Hematopoietic multipotent progenitor cell treated with erythropoietin and hydrocortisone succinate and interleukin-3 and kit ligand, for 15 days (in vitro differentiated cells): ENCODE results near the gene ADAM10.
"Not testable (repeated sequence)": the region's sequence is repeated elsewhere in the genome, so short reads cannot be mapped to it uniquely, and the experiment has no call there.

ENCODE experiments used
- DNase-seq: peaks from one replicate; pipeline ENCODE4 v3.0.0-alpha.2; 2015; ENCODE audit warnings: low spot score

Gene ADAM10, protein sequence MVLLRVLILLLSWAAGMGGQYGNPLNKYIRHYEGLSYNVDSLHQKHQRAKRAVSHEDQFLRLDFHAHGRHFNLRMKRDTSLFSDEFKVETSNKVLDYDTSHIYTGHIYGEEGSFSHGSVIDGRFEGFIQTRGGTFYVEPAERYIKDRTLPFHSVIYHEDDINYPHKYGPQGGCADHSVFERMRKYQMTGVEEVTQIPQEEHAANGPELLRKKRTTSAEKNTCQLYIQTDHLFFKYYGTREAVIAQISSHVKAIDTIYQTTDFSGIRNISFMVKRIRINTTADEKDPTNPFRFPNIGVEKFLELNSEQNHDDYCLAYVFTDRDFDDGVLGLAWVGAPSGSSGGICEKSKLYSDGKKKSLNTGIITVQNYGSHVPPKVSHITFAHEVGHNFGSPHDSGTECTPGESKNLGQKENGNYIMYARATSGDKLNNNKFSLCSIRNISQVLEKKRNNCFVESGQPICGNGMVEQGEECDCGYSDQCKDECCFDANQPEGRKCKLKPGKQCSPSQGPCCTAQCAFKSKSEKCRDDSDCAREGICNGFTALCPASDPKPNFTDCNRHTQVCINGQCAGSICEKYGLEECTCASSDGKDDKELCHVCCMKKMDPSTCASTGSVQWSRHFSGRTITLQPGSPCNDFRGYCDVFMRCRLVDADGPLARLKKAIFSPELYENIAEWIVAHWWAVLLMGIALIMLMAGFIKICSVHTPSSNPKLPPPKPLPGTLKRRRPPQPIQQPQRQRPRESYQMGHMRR

GRCh38 chr15:58749532-58750337 is at the start of gene ADAM10:
Gene ADAM10, minus strand, starts transcription at chr15:58749707. Its CDS starts 173 bp downstream, at chr15:58749534.
- peak; percentile 97 for DNase-seq

GRCh38 chr15:58797505-58797904 is 48.0 kb upstream of the ADAM10 start:
- DNase-seq: no peak

- no peak for DNase-seq
Measured at GRCh38 chr15:58795825-58796224, 46.3 kb upstream of the ADAM10 start.

- no peak for DNase-seq
Measured at GRCh38 chr15:58793862-58794261, 44.4 kb upstream of the ADAM10 start.

DNA sequence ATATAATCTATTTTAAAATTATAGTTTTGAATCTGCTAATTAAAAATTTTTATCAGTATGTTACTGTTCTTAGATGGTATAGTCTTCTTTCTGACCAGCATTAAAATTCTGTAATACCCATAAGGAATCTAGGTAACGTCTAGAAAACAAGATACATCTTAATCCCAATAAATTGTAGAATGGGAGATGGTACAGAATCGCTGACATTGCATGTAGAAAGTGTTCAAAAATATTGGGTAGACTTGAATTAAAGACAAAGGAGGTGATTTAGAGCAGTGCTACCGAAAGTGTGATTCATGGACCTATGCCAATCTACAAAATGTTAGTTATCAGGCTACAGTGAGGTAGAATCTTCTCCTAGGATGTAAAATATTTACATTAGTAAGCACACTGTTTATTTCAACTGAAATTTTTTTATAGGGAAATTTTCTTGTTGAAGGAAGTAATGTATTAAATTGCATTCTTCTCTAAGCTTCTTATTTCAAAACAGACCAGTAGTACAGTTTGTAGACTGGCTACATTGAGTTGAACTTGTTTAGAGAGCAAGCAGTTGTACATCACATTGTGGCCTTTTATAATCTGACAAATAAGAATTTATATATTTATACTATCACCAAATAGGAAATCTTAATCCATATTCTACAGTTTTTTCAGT is 38.7 kb upstream of the ADAM10 start:
- no peak for DNase-seq

- DNase-seq: no peak
Measured at GRCh38 chr15:58785355-58785754, 35.8 kb upstream of the ADAM10 start.

DNA sequence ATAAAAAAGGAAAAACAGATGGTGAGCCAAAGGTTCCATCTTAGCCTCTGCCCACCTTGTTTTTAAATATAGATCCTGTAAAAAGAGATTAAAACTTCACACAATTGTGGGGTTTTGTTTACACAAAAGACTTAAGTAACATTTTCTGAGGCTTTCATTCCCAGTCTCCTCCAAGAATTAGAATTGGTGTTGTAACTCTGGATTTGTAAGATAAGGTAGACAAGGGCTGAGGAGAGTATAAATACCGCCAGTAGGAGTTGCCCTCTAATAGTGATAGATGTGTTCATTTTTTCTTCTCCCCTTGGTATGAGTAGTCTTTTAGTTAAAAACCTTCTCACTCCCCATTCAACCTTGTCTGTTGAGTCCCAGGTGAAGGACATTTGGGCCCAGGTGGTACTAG is 30.0 kb upstream of the ADAM10 start:
- DNase-seq: no peak

DNA sequence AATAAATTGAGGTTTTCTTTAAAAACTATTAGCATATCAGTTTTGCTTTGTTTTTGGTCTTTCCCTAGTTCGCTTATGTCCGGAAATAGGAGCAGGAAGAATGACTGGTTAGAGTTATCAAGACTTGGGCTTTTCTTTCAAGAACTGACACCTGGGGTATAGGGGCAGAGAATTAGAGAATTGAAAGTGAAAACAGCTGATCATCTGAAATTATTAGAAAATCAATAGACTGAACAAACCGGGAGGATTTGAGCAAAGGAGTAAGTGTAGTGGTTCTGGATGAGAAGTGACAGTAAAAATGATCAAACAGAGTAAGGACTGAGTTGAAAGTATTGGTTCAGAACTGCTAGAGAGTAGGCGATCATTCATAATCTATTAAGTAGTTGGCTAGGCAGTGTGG is 27.6 kb upstream of the ADAM10 start:
- no peak for DNase-seq

DNA sequence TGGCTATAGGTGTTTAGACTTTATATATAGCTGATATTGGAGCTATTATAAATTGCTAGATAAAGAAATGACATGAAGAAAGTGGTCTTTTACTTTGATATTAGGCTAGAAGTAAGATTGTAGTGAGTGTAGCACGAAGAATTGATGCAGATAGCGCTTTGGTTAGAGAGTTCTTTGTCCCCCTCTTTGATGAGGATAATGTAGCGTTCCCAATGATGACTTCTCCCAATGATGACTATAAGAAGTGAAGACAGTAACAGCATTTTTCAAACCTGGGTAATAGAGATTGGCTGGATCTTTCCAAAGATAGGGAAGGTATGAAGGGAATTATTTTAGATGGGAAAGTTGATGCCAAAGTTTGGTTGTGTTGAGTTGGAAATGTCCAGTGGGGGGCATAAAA is 25.9 kb upstream of the ADAM10 start:
- no peak for DNase-seq

GRCh38 chr15:58773024-58773423 is 23.5 kb upstream of the ADAM10 start:
- no peak for DNase-seq

DNA sequence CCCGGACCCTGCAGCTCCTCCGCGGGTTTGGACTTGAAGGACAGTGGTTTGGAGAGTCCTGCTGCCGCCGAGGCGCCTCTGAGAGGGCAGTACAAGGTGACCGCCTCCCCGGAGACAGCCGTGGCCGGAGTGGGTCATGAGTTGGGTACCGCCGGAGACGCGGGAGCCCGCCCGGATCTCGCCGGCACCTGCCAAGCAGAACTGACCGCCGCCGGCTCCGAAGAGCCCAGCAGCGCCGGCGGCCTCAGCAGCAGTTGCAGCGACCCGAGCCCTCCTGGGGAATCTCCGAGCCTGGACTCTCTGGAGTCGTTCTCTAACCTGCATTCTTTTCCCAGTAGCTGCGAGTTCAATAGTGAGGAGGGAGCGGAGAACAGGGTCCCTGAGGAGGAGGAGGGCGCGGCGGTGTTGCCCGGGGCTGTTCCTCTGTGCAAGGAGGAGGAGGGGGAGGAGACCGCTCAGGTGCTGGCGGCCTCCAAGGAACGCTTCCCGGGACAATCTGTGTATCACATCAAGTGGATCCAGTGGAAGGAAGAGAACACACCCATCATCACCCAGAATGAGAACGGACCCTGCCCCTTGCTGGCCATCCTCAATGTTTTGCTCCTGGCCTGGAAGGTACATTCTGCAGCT is 22.2 kb upstream of the ADAM10 start:
- DNase-seq: no peak

DNA sequence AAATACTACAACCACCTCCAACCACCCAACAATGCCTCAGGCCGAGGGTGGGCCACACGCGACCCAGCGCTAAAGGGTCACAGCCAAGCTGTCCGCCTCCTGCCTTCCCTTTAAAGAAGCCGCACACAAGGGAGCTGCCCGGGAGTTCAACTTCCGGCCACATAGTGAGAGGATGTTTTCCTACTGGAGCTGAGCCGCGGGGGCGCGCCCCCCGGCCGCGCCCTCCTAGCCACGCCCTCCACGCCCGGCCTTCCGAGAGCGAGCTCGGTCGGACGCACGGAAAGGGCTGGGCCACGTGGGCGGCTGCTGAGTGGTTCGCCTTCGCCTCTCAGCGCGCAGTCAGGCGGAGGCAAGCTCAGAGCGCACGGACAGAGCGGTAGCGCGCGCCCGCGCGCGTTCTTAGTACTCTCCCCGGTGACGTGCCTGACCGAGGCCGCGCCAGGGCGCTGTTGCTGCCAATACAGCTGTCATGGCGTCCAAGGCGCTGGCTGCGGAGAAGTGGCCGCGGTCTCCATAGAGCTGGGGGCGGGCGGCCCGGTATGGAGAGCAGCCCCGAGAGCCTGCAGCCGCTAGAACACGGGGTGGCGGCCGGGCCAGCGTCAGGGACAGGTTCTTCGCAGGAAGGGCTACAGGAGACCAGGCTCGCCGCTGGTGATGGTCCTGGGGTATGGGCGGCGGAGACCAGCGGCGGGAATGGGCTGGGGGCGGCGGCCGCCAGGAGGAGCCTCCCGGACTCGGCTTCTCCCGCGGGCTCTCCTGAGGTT is 21.5 kb upstream of the ADAM10 start, which contains the start of gene MINDY2:
TSS of gene MINDY2 (plus strand) at position 446 of the 764 bp plus-strand sequence. CDS start at position 540, 94 bp downstream.
- peak; percentile 96 for DNase-seq

DNA sequence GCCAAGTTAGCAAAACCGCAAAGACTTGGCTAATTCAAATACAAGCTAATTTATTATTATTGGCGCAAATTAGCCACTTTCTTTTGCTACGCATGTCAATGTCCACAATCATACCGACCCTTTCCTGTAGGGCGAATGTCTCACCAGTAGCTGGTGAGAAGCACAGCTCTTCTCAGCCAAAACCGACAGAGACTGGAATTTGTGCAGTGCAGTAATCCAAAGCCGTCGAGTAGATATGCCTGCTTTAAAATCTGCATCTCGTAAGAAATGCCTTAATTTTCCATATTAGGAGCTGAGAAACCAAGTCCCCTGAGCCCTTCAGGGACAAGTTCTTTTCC is 21.0 kb upstream of the ADAM10 start:
- DNase-seq: peak; percentile 46

DNA sequence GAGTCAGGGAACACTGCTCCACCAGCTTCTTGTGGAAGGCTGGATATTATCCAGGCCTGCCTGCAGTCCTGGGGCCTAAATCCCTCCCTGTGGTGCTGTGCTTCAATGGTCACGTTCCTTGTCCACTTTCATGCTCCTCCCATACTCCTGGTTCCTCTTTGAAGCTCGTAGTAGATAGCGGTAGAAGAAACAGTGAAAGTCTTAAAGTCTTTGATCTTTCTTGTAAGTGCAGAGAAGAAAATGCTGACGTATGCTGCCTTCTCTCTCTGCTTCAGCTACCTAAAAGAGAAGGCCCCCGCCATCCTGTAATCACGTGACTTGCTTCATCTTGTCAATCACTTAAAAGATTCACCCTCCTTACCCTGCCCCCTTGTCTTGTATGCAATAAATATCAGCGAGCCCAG is 19.1 kb upstream of the ADAM10 start:
- not testable (repeated sequence) for DNase-seq

DNA sequence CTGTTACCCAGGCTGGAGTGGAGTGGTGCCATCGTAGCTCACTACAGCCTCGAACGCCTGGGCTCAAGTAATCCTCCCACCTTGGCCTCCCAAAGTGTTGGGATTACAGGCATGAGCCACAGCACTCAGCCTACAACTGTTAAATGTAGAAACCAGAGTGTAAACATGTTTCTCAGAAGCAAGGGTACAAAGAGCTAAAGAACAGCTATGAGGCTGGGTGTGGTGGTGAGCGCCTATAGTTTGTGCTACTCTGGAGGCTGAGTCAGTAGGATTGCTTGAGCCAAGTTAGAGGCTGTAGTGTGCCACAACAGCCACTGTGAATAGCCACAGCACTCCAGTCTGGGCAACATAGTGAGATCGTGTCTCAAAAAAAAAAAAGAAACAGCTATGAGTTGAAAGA is 16.8 kb upstream of the ADAM10 start:
- DNase-seq: no peak

GRCh38 chr15:58764468-58764867 is 15.0 kb upstream of the ADAM10 start:
- no peak for DNase-seq

DNA sequence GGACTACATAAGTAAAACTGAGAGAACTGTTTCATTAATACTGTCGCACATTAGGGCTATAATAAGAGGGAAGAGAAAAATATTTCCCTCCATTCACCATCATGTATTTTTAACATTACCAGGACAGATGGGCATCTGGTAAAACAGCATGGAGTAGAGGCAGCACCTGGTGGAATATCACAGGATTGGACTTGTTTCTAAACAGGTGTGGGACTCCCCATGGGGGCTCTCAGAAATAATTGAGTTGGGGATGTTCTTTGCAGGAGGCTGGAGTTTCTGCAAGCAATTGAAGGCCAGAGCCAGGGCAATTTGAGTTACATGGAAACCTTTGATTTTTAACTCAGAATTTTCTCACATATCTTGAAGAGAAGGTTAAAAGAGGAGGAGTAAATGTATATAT is 13.2 kb upstream of the ADAM10 start:
- no peak for DNase-seq

- DNase-seq: no peak
Measured at GRCh38 chr15:58762285-58762684, 12.8 kb upstream of the ADAM10 start.

- no peak for DNase-seq
Measured at GRCh38 chr15:58761010-58761388, 11.5 kb upstream of the ADAM10 start.

- no peak for DNase-seq
Measured at GRCh38 chr15:58760385-58761009, 11.0 kb upstream of the ADAM10 start.
